AML-193 (cell line): ENCODE measurements around the gene FAM43A.

Experiments used
- DNase-seq, 2 experiments: peaks; one replicate each; lab custom pipeline; 2025; lab: John Stamatoyannopoulos, UW

Gene FAM43A

GRCh38 chr3:194711286-194711685, 25.6 kb downstream of the FAM43A start:
- DNase-seq, result no peak

GRCh38 chr3:194711913-194712312, 26.2 kb downstream of the FAM43A start:
- no peak for DNase-seq

DNA sequence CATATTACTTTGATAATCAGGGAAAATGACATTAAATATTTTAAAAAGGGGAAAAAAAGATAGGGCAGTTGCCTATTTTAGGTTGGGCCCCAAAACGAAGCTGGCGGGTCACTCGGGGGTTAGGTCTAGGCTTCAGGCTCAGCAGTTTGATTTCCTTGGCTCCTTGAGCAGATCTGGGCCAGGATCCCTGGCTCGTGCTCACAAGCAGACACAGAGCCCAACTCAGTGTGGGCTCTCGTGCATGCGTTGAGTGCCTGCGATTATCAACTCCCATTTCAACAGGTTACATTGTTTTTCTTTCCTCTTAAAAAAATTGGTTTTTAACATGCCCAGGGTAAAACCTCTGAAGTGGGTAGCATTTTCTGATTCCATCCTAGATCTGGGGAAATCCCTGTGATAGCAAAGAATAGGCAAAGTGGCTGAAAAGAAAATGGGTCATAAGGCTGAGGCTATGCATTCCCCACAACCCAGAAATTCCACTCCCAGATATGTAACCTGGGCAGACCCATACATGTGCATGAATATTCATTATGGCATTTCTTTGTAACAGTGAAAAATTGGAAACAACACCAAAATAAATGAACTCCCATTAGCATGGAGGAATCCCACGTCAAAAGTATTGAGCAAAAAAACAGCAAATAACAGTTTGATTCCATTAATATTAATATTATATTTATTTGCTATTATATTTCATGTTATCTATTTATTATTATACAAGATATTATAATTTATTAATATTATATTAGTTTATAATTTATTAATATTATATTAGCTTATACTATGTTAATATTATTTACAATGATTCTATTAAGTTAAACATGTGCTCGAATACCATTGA, 27.8 kb downstream of the FAM43A start:
- DNase-seq, result no peak

GRCh38 chr3:194714137-194714455, 28.4 kb downstream of the FAM43A start:
- no peak for DNase-seq

GRCh38 chr3:194714564-194714963, 28.9 kb downstream of the FAM43A start:
- DNase-seq, result no peak

GRCh38 chr3:194715022-194715800, 29.5 kb downstream of the FAM43A start:
- no peak for DNase-seq

GRCh38 chr3:194718079-194718478, 32.4 kb downstream of the FAM43A start:
- no peak for DNase-seq

DNA sequence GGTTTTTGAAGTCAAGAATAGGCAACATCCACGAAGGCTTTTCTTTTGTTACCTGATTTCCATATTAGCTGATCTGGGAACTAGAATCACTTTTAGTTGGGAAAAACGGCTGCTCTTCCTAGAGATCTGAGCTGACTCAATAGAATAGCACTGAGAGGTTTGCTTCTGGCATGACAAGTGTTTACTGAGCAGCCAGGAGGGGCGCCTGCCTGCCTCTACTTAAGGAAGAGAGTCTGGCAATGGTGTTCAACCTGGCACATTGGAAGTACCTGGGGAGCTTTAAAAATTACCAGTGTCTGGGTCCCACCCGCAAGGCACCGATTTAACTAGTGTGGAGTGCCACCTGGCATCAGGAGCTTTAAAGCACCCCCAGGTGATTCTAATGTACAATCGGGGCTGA, 34.4 kb downstream of the FAM43A start:
- DNase-seq, result no peak

- no peak for DNase-seq
Observed at GRCh38 chr3:194723846-194724618, 38.3 kb downstream of the FAM43A start.

DNA sequence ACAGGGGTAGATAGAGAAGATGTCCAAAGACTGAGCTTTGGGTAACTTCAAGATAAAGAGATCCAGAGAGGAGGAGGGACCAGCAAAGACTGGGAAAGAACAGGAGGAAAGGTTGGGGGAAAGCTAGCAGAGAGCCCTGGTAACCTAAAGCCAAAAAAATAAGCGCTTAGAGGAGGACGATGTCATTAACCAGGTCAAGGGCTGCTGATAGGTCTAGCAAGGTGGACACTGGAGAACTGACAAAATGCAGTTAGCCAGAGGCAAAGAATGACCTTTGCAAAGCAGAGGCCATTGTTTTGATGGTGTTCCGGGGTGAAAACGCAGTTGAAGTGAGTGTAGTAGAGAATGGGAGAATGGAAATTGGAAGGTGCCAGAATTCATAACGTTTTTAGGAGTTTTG, 39.7 kb downstream of the FAM43A start:
- DNase-seq, result no peak

DNA sequence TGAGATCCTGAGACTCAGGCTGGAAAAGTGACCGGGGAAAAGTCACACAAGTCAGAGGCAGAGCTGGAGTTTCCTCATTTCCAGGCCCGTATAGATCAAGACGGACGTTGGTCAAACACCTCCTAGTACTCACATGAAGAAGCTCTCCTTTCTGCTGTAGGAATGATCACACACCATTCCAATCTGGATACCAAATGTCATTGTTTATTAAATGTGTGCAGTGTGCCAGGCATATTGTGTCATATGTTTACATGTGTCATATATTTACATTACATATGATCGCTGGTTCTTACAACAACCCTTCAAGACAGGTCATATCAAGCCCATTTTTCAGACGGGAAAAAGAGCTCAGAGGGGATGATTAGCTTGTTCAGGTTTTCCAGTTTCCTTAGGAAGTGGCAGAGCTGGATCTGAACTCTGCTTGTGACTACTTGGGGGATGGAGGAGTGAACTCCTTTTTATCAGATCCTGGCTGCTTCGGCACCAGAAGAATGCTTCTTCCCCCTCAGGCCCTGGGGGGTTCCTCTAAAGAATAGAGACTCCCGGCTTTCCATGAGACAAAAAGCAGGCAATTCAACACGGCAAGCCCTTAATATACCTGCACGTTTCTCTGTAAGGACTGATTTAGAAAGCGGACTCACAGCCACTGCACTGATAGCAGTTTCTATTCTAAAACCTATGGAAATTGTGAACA, 41.9 kb downstream of the FAM43A start:
- no peak for DNase-seq

DNA sequence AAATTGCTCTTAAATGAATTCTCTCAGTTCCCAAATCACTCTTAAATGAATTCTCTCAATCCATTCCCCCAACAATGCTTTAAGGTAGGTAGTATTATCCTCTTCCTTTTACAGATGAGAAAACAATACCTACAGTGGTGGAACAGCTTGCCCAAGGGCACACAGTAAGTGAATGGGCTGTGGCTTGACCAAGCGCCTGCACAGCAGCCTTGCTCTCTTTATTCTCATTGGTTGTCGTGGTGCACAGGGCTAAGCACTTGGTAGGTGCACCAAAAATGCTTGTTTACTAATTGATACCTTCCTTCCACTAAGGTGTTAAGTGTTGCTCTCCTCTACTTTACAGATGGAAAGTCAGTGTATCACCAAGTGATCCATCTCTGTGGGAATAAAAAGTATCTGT, 43.3 kb downstream of the FAM43A start:
- no peak for DNase-seq

DNA sequence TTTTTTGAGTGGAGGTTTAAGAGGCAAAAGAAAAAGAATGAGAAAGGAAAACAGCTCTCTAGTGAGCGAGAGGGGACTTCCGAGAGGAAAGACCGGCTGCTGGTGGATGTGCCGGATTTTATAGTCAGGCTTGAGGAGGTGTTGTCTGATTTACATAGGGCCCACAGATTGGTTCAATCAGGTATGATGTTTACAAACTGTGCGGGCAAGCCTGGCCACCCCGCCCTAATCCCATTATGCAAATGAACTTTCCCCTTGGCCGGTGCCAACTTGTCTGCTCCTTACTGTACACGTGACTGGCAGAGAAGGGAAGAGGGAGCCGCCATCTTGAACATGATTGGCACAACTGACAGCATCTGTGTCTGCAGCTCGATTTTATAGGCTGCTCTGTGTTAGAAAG, 44.7 kb downstream of the FAM43A start:
- DNase-seq, result no peak

DNA sequence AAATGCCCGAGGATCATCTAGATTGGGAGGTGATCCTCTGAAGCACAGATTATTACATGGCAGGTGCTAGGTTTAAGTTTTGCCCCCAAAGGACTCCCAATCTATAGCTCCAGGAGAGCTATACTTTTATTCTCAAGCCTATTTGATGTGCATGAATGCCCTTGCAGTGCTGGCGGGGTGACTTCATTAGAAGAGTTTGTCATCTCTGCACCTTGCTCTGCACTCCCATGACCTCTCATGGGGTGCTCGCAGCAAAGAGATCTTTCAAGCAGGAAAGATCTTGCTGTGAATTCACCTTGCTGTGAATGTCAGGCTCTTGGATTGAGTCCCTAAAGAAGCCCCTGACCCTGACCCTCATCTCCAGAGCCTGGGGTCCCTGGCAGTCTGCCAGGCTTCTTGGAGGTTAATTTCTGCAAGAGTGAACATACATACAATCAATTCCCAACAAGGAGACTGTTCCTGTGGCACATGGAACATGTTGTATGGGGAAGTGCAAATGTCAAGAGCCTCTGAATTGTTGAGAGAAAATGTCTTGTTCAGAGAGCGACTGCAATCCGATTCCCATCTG, 45.9 kb downstream of the FAM43A start:
- DNase-seq, result no peak

DNA sequence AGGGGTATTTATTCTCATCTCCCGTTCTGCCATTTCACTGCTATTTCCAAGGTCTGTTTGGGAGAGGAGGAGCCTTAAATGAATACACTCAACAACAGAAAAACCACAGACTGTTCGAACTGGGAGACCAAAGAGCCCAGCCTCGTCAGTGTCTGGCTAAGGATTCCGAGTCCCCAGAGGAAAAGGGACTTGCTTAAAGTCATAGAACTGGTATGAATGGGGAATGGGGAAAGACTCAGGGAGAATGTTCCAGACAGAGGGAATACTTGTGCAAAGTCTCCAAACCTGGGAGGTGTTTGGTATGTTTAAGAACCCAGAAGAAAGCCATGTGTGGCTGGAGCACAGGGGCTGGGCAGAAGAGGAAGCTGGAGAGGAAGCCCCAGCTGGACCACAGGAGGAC, 46.9 kb downstream of the FAM43A start:
- DNase-seq, result peak in 1 of 2 experiments; percentile 20

DNA sequence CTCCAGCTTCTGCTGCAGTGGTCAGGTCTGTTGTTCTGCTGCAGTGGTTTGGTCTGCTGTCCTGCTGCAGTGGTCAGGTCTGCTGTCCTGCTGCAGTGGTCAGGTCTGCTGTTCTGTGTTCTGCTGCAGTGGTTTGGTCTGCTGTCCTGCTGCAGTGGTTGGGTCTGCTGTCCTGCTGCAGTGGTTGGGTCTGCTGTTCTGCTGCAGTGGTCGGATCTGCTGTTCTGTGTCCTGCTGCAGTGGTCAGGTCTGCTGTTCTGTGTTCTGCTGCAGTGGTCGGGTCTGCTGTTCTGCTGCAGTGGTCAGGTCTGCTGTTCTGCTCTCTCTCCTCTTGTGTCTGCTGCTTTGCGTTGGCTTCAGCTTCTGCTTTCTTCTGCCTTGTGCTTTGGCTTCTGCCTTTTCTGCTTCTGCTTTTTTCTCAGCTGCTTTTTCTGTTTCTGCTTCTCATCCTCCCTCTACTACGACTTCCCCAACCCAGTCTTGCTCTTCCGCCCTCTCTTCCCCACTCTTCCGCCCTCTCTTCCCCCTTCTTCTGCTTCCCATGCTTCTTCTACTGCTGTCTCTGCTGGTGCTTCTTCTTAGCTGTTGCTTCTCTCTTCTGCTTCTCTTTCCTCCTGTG, 50.7 kb downstream of the FAM43A start:
- peak; percentile 90 to 93 for DNase-seq

DNA sequence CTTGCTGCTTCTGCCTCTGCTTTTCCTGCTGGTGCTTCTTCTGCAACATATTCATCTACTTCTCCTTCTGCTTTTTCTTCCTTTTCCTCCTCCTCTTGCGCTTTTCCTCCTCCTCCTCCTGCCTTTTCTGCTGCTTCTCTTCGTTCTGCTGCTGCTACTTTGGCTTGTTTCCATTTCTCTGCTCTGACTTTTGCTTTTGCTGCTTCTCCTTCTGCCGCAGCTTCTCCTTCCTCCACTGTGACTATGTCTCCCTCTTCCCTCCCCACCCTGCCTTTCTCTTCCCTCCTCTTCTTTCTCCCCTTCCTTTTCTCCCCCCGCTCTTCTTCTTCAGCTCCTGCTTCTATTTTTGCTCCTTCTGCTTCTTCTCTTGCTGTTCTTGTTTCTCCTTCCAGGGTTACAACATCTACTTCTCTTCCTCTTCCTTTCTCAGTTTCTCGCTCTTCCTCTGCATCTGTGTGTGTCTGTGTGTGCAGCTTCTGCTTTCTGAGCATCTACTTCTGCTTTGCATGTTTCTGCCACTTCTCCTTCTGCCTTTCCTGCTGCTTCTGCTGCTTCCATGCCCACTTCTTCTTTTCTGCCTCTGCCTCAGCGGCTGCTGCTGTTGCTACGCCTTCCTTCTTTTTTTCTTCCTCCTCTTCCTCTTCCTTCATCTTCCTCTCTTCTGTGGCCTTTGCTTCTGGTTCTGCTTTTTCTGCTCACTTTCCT, 51.4 kb downstream of the FAM43A start:
- DNase-seq, result peak; percentile 81 to 89
